NCI-H2171 (cell line): ENCODE measurements around the gene OR8B4.
"Not testable (repeated sequence)": the region's sequence is repeated elsewhere in the genome, so short reads cannot be mapped to it uniquely, and the experiment has no call there.

Experiments
- DNase-seq: peaks from one replicate; lab custom pipeline; 2025; lab: John Stamatoyannopoulos, UW

OR8B4 gene, protein sequence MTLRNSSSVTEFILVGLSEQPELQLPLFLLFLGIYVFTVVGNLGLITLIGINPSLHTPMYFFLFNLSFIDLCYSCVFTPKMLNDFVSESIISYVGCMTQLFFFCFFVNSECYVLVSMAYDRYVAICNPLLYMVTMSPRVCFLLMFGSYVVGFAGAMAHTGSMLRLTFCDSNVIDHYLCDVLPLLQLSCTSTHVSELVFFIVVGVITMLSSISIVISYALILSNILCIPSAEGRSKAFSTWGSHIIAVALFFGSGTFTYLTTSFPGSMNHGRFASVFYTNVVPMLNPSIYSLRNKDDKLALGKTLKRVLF

DNA sequence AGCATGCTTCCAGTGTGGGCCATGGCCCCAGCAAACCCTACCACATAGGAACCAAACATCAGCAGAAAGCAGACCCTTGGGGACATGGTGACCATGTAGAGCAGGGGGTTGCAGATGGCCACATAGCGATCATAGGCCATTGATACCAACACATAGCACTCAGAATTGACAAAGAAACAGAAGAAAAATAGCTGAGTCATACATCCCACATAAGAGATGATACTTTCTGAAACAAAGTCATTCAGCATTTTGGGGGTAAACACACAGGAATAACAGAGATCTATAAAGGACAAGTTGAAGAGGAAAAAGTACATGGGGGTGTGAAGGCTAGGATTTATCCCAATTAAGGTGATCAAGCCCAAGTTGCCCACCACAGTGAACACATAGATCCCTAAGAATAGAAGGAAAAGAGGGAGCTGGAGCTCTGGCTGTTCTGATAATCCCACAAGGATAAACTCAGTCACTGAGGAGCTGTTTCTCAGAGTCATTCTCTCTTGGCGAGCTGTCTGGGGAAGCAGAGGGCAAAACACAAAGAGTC is at the start of gene OR8B4:
OR8B4 (minus strand) TSS at position 488 of the 538 bp plus-strand sequence; CDS start at position 488, 0 bp downstream.
- DNase-seq: no peak

DNA sequence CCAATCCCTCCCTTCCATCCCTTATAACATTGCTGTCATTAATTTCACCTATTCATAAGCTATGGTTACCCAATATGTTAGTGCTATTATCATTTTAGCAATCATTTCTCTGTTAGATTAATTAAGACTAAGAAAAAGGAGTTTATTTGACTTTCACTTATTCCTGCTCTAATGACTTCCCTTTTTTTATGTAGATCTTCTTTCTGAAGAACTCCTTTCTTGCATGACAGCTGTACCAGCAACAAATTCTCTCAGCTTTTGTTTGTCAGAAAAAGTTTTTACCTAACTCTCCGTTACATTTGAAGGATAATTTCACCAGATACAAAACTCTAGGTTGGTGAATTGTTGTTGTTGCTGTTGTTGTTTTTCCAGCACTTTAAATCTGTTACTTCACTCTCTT is 49.4 kb upstream of the OR8B4 start:
- DNase-seq: no peak

DNA sequence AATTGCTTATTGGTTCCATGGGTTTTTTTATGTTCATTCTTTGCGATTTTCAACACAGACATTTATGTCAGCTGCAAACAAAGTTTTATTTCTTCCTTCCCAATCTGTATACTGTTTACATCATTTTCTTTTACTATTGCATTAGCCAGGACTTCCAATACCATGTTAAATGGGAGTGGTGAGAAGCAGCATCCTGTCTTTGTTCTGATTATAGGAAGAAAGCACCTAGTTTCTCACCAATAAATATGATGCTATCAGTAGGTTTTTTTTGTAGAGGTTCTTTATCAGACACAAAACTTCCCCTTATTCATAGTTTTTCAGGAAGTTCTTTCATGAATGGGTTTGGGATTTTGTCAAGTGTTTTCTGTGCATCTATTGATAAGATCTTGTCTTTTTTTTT is 48.8 kb upstream of the OR8B4 start:
- DNase-seq: no peak

DNA sequence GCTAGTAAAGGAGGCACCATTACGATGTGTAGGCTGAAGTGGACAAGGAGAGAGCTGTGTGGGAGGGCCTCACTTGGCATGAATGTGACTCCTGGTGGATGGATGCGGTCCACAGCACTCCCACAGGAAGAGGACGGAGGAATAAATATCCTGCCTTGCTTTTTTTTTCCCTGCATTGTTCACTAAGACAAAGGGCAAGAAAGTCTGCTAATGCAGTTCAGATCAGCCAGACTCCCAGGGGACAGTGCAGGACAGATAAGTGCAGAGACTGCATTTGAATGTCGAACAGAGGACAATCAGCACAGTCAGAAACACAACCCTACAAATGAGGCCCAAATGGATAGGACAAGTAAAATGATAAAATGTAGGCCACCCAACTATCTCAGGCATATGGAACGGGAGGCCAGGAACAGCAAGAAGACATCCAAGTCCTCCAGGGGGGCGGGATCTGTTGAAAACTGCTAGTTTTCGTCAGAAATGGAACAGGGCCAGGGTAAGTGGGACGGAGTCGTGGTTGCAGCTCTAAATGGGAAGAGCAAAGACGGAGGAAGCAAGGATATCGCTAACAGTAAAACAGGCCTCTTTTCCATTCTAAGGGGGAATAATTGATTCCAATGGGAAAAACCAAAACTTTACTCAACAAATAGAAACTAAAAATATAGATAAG is 46.0 kb upstream of the OR8B4 start:
- no peak for DNase-seq

DNA sequence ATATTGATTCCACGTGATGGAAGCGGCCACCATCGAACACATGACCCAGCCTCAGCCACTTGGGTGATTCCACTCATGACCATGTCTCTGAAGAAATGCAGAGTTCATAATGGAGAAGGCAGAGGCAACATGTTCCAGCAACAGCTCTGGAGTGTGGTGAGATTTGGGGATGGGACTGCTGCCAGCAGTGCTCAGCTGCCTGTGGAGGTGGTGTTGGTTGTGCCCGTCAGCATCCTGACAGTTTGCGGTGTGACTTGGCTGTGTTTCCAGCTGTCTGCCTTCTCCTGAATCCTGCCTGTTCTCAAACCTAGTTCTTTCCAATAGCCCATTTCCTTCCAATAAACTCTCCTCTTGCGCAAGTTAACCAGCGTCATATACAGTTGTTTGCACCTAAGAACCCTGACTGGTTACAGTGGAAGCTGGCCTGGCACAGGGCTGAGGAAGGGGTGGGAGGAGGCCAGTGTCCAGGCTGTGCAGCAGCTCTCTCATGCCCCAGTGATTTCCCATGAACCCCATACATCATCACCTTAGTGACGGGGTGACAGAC is 42.8 kb upstream of the OR8B4 start:
- DNase-seq: no peak

DNA sequence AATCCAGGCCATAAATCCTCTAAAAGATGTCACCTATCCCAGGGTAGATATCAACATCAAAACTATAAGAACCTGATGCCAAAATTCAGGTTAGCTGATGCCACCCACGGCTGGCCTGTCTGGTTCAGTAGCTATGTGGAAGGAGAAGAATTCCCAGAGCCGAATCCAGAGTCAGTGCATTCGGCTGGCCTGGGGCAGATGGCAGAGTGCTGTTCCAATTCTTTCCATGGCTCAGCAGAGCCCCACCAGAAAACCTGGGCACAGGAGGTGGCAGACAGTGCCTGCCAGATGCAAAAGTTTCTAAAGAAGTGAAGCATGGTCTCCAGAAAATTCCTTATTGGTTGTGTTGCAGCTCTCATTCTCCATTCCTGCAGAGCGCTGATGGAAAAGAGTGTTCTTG is 40.7 kb upstream of the OR8B4 start:
- no peak for DNase-seq

DNA sequence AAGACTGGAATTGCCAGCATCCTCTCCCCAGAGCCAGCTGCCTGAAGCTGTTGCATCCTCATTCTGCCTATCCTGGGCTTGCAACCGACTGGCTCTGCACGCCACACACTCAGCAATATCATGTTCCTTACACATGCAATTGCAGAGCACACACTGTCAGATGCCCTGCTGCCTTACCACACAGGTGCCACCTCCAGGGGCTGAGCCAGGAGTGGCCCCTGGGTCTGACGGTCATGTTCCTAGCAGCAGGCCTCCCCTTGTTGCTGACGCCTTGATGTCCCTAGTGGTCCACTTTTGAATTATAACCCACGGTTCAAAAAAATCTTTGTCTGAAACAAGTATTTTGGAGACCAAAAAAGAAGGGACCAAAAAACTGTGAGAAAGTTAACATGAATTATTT is 39.3 kb upstream of the OR8B4 start:
- no peak for DNase-seq

DNA sequence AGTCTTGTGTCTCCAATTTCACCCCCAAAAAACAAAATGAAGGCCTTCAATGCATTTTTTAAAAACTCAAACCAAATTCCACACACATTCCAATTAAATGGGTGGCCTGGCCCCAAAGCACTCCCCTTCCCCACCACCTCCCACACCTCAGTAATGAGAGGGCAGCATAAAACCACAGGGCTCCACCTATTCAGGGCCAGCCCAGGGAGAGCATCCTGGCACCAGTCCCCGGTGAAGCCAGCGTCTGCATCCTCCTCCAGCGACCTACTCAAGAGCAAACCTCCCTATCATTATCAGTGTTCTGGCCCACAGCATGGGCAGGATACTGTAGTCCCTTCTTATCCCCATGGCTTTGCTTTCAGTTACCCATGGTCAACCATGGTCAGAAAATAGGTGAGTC is 38.7 kb upstream of the OR8B4 start:
- no peak for DNase-seq

DNA sequence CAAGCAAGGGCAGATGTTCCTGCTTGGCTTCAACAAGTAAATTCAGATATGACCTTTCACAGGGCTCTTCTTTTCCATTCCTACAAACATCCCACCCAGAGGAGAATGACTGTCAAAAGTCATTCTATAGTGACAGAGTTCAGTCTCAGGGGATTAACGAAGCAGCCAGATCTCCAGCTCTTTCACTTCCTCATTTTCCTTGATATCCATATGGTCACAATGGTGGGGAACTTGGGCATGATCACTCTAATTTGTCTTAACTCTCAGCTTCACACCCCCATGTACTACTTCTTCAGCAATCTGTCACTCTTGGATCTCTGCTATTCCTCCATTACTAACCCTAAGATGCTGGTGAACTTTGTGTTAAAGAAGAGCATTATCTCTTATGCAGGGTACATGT is 35.8 kb upstream of the OR8B4 start:
- DNase-seq: no peak

DNA sequence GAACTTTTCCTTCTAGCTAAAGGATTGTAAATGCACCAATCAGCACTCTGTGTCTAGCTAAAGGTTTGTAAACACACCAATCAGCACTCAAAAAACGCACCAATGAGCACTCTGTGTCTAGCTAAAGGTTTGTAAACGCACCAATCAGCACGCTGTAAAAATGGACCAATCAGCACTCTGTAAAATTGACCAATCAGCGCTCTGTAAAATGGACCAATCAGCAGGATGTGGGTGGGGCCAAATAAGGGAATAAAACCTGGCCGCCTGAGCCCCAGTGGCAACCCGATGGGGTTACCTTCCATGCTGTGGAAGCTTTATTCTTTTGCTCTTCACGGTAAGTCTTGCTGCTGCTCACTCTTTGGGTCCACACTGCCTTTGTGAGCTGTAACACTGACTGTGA is 34.7 kb upstream of the OR8B4 start:
- DNase-seq: not testable (repeated sequence)

DNA sequence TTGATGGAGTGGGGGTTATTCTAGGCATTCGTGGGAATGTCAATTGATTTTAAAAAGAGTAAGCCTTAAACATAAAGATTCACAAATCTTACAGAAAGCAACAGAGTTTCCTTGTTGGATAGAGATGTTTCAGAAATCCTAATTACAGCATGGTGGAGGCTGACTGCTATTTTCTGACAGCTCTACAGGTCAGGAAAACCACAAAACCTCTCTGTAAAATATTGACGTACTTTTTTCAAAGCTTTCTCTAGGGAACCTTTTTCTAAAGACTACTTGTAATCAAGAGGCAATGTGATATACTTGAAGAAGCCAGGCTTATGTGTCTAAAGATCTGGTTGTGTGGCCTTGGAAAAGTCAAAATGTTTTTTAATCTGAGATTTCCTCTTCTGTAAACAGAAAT is 29.9 kb upstream of the OR8B4 start:
- no peak for DNase-seq

DNA sequence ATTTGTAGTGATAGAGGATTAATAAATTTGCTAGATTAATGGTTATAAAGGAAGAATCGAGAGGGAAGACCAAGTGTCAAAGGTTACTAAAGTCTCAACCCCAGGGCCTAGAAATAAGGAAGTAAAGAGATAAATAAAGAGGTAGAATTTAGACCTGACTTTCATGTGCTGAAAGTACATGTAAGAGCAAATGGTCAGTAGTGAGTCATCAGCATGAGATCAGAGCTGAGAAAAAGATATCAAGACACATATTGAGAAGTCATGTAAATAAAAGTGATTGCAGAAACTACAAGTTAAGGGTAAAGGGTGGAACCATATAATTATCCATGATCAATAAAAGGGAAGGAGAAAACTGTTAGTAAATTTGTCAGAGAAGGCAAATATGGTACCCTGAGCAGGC is 22.2 kb upstream of the OR8B4 start:
- no peak for DNase-seq

DNA sequence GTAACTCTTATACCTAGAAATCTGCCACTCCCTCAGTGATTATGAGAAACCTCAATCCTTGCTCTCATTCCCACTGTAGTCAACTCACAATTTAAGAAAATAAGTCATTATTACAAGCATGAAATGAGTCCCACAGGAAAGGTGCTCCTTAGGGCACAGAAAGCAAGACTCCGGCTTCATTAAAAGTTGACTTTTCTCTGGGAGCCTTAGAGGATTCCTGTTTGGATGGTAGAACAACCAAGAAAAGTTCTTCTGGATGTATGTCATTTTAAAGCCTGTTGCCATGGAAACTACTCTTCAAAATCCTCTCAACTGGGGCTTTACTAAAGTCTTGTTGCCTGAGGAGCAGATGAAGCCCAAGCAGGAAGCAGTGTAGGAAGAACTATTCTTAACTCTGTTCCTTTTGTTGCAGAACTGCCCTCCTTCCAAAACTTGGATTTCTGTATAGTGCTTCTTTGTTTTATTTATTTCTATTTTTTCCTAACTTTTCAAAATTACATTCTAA is 21.0 kb upstream of the OR8B4 start, which contains the start of gene OR8B8:
OR8B8 (minus strand) TSS at position 51 of the 505 bp plus-strand sequence. CDS start 4,611 bp downstream, outside the sequence.
- no peak for DNase-seq

DNA sequence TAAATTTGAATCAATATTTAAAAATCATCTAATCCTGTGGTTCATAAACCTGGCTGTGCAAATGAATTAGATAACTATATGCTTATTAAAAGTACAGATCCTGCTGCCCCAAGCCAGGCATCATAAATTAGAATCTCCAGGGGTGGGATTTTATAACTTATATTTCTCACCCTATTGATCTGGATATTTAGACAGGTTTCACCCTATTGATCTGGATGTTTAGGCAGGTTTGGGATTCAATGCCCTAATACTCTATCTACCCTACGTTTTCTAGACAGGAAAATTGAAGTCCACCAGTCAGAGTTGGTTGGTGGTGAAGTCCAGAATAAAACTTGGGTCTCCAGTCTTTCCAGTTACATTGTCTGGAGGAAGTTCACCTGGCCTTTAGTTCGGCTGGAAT is 18.2 kb upstream of the OR8B4 start:
- DNase-seq: no peak

DNA sequence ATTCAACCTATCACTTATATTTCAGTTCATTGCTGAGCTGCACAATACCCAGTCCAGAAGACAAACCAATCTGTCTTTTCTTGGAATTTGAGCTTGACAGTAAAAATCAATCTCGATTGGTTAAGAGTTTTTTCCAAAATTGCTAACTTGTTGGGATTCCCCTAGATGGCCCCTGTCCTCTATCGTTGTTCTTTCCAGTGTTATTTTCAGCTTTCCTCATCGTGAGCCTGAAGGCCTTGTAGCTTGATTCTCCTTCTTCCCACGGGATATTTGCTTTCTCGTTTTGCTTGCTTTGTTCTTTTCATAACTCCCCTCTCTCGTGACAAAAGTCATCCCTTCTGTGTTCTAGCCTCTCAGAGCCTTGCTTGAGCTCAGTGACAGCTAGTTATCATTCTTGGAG is 17.8 kb upstream of the OR8B4 start:
- no peak for DNase-seq

DNA sequence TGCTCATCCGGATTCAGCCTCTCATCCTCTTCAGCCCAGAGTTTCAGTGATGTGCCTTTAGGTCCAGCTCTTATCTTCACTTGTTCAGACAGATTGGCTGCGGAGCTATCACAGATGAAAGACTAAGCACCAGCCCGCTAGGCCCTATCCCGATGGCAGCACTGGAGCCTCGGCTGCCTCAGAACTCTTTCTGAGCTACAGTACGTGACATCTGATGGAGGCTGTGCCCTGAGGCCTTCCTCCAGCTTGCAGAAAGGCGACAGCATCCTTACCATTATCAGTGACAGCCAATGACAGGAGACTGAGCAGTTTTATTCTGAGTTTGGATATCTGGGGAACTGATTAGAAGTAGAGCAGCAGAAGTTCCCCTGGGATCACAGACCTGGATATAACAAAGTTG is 16.8 kb upstream of the OR8B4 start:
- no peak for DNase-seq

DNA sequence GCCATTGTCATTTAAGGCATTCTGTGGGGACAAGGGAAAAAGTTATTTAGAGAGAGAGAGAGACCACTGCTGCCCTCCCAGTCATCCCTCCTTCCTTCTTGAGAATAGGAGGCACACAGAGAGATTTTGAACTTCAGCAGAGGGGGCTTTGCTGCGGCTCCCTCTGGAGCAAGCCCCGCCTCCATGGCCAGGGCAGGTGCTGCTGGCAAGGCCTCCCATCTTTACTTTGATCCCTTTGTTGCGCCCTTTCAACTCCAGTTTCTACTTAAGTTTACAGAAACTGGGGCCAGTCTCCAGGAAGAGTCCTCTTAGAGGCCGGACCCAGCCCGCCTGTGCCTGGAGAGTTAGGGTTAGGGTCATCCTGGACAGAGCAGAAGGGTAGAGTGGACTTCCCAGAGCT is 16.4 kb upstream of the OR8B4 start:
- DNase-seq: no peak

DNA sequence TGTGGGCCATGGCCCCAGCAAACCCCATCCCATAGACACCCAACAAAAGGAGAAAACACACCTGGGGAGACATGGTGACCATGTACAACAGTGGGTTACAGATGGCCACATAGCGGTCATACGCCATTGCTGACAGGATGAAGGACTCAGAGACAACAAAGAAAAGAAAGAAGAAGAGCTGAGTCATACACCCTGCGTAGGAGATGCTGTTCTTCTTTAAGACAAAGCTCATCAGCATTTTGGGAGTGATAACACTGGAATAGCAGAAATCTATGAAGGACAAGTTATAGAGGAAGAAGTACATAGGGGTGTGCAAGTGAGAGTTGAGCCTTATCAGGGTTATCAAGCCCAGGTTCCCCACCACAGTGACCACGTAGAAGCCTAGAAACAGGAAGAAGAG is 15.9 kb upstream of the OR8B4 start:
- no peak for DNase-seq

DNA sequence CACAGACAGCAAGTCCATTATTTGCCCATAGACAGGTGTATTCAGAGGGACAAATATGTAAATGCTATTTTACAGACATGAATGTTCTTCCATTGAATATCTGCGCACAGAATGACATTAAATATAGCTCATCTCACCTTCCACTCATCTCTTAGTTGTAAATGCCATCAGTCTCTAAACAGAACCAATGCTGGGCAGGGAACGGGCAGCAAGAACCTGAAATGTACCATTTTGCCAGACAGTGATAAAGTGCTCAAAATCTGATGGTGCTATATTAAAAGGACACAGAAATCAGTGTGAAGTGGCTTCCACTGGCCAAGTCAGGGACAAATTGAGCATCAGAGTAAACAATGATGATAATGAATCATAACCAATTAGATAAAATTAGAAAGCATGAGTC is 10.0 kb upstream of the OR8B4 start:
- DNase-seq: no peak

DNA sequence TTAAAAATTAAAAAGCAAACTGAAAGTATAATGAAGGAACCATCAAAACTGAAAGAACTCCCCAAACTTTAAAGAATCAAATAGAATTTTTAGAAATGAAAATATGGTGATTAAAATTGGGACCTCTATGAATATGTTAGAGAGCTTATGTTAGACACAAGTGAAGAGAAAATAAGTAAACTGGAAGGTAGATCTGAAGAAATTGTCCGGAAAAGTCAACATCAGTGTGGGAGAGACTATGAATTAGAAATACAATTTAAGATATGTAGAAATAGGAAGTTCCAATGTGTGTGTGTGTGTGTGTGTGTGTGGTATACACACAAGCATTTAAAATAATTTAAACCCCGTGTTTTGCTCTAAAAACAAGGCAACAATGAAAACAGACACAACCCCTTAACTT is 4.9 kb upstream of the OR8B4 start:
- DNase-seq: no peak

DNA sequence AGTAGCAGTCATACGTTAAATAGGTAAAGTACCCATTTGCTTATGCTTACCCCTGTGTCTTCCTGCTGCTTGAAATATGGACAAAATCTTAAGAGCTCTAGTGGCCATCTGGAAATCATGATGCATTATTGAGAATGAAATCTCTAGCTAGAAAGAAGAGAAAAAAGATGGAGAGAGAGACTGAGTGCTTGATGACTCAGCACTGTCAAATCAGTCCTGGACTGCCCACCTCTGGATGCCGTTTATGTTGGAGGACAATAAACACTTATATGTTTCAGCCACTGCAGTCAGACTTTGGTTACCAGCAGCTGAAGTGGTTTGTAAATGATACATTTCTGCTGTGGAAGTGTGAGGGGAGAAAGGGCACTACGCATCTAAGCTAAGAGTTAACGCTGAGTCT is 3.6 kb downstream of the OR8B4 start:
- no peak for DNase-seq

DNA sequence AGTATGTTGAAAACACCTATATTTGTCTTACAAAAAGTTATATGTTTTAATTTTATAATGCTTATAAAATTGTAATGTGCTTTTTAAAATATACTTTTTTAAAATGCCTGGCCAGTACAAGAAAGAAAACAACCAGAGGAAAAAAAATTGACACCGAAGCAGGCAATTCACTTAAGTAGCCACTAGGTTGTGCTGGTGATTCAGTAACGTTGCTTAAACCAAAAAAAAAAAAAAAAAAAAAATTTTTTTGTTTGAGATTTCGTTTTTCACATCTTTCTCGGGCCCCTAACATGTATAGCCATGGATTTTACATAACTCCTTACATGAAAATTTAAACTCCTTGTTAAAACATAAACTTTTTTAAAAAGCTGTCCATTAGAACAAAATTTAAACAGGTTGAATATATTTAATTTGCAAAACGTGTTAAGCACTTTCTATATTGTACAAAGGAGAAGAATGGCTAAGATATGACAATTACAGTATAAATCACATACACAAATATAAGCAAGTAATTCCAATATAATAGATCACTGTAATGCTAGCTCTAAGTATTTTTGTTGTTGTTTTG is 9.2 kb downstream of the OR8B4 start:
- DNase-seq: peak; percentile 4

DNA sequence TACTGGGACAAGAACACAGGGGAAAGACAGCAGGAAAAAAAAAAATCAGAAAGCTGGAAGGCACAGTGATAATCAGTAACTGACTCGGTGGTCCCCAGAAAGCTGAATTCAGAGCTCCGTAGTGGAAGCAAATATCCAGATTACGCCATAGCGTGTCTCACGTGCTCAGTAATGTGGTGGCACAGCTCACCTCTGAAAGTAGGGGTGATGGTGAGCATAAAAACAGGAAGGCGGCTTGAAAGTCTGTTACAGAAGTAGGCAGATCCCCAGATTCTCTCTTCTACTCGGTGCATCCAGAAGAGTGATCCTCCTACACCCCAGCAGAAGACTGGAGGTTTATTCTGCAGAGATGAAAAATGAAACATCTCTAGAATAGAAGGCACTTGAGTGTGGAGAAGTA is 14.8 kb downstream of the OR8B4 start:
- DNase-seq: no peak
